Smooth muscle cell of the brain vasculature (primary cell): ENCODE measurements around the gene RGS12.

Experiments
- DNase-seq: peaks from one replicate; pipeline ENCODE4 v3.0.0-alpha.2; 2012; ENCODE audit warnings: low read depth, low spot score

RGS12 gene

GRCh38 chr4:3292571-3293400, at the start of gene RGS12:
TSS of gene RGS12 (plus strand) at chr4:3293021. CDS start at chr4:3316171, 23,150 bp downstream.
- DNase-seq, result peak; percentile 74

- DNase-seq, result no peak
Measured at GRCh38 chr4:3243136-3243780, 49.6 kb upstream of the RGS12 start.

GRCh38 chr4:3244002-3244401, 48.8 kb upstream of the RGS12 start:
- DNase-seq, result no peak

- DNase-seq, result no peak
Measured at GRCh38 chr4:3244747-3245146, 48.1 kb upstream of the RGS12 start.

- no peak for DNase-seq
Measured at GRCh38 chr4:3245676-3246075, 47.1 kb upstream of the RGS12 start.

GRCh38 chr4:3246458-3247398, 46.1 kb upstream of the RGS12 start:
- DNase-seq, result no peak

- no peak for DNase-seq
Measured at GRCh38 chr4:3247399-3248177, 45.2 kb upstream of the RGS12 start.

GRCh38 chr4:3248178-3248480, 44.7 kb upstream of the RGS12 start:
- DNase-seq, result no peak

- no peak for DNase-seq
Measured at GRCh38 chr4:3248811-3249661, 43.8 kb upstream of the RGS12 start, which contains the start of gene MSANTD1. TSS of gene MSANTD1 (plus strand) at chr4:3249159. CDS start at chr4:3249223, 64 bp downstream.

- DNase-seq, result no peak
Measured at GRCh38 chr4:3249711-3250437, 42.9 kb upstream of the RGS12 start.

GRCh38 chr4:3250438-3250955, 42.3 kb upstream of the RGS12 start:
- no peak for DNase-seq

GRCh38 chr4:3250956-3251690, 41.7 kb upstream of the RGS12 start:
- no peak for DNase-seq

- no peak for DNase-seq
Measured at GRCh38 chr4:3251691-3252479, 40.9 kb upstream of the RGS12 start.

GRCh38 chr4:3252480-3252828, 40.4 kb upstream of the RGS12 start:
- no peak for DNase-seq

GRCh38 chr4:3252831-3253641, 39.8 kb upstream of the RGS12 start:
- DNase-seq, result no peak

- no peak for DNase-seq
Measured at GRCh38 chr4:3253808-3254207, 39.0 kb upstream of the RGS12 start.
